Measurements from ENCODE around the gene SYNM. TPM values are rescaled to one million over a fixed set of nuclear protein-coding genes. Genes with fewer than 3 reads are reported as not detected.

Gene SYNM
- total RNA-seq, 1 experiment from 2014 or later: 9.9 TPM

- Histone ChIP-seq H3K36me3 (ENCODE audit: low read depth, low read length) (no peaks in the 10 kb centered on the region; the same call in 1 of the 2 replicates), H3K4me2 (ENCODE audit: low read length) (no peak overlapping the region)
- intact Hi-C loops (cut with micrococcal nuclease): no loop called here
These were observed 62.3 kb downstream of the SYNM start for GRCh38 chr15:99167201-99167600.

GRCh38 chr15:99167640-99168039 is 62.8 kb downstream of the SYNM start:
- H3K9ac ChIP-seq (ENCODE audit: low read length): no peak overlapping the region
- no peak overlapping the region for H3K4me2 ChIP-seq (ENCODE audit: low read length)
- ATAC-seq: no peak
- no peaks in the 10 kb centered on the region for H3F3A ChIP-seq (ENCODE audit: low read length, unreplicated experiment)
- H3K79me2 ChIP-seq (ENCODE audit: low read length): no peaks in the 10 kb centered on the region
- H3K27ac ChIP-seq (ENCODE audit: low read length): no peak overlapping the region
- no peak for TF ChIP-seq CTCF (conservative IDR thresholded peaks at IDR 0.05; ENCODE audit: low read depth, low read length)
- no peak for TF ChIP-seq EZH2phosphoT487 (IDR thresholded peaks at IDR 0.05; ENCODE audit: borderline replicate concordance, low read length)
- no peak for TF ChIP-seq EZH2 (IDR thresholded peaks at IDR 0.05; ENCODE audit: low read length, unreplicated experiment)
- no peaks in the 10 kb centered on the region for H3K4me1 ChIP-seq (ENCODE audit: insufficient read depth, low read length)
- H2AFZ ChIP-seq (ENCODE audit: low read length): no peak overlapping the region
- H3K36me3 ChIP-seq (ENCODE audit: low read depth, low read length): no peaks in the 10 kb centered on the region
- intact Hi-C loops (cut with micrococcal nuclease): no loop called here
- POLR2A ChIA-PET (ENCODE audit: unreplicated experiment): no interaction called here
- no peak overlapping the region for H3K4me3 ChIP-seq (ENCODE audit: low read length)
- H3K9me2 ChIP-seq (replicated peaks; ENCODE audit: low read length): no peaks in the 10 kb centered on the region
- no TSS peak for BruUV-seq (replicated peaks)
- CTCF ChIA-PET: no interaction called here
- no peaks in the 10 kb centered on the region for H4K20me1 ChIP-seq (ENCODE audit: low read length)
- no peaks in the 10 kb centered on the region for H3K27me3 ChIP-seq (ENCODE audit: low read length)
- no peak for DNase-seq
- no peaks in the 10 kb centered on the region for H3K9me3 ChIP-seq (ENCODE audit: low read length)

More at GRCh38 chr15:99167201-99167600, 62.3 kb downstream of the SYNM start:
- Histone ChIP-seq H3K27me3 (ENCODE audit: low read length) (no peaks in the 10 kb centered on the region), H4K20me1 (ENCODE audit: low read length) (no peaks in the 10 kb centered on the region), H3K9ac (ENCODE audit: low read length) (no peak overlapping the region), H3K4me3 (ENCODE audit: low read length) (no peak overlapping the region), H3K4me1 (ENCODE audit: insufficient read depth, low read length) (no peaks in the 10 kb centered on the region), H3K9me2 (replicated peaks; ENCODE audit: low read length) (no peaks in the 10 kb centered on the region), H3K79me2 (ENCODE audit: low read length) (no peaks in the 10 kb centered on the region), H2AFZ (ENCODE audit: low read length) (no peak overlapping the region), H3K27ac (ENCODE audit: low read length) (no peak overlapping the region), H3K9me3 (ENCODE audit: low read length) (no peaks in the 10 kb centered on the region), H3F3A (ENCODE audit: low read length, unreplicated experiment) (no peaks in the 10 kb centered on the region)
- no peak for TF ChIP-seq EZH2phosphoT487 (IDR thresholded peaks at IDR 0.05; ENCODE audit: borderline replicate concordance, low read length)
- TF ChIP-seq EZH2 (IDR thresholded peaks at IDR 0.05; ENCODE audit: low read length, unreplicated experiment): no peak
- TF ChIP-seq CTCF (conservative IDR thresholded peaks at IDR 0.05; ENCODE audit: low read depth, low read length): no peak
- no TSS peak for BruUV-seq (replicated peaks)
- no peak for ATAC-seq
- POLR2A ChIA-PET (ENCODE audit: unreplicated experiment): no interaction called here
- no peak for DNase-seq
- CTCF ChIA-PET: no interaction called here

- ATAC-seq: no peak
- intact Hi-C loops (cut with micrococcal nuclease): no loop called here
- no peaks in the 10 kb centered on the region for H3F3A ChIP-seq (ENCODE audit: low read length, unreplicated experiment)
- no peak overlapping the region for H3K27ac ChIP-seq (ENCODE audit: low read length)
- TF ChIP-seq CTCF (conservative IDR thresholded peaks at IDR 0.05; ENCODE audit: low read depth, low read length): no peak
- TF ChIP-seq EZH2phosphoT487 (IDR thresholded peaks at IDR 0.05; ENCODE audit: borderline replicate concordance, low read length): no peak
- H3K9me2 ChIP-seq (replicated peaks; ENCODE audit: low read length): no peaks in the 10 kb centered on the region
- no peaks in the 10 kb centered on the region for H3K79me2 ChIP-seq (ENCODE audit: low read length)
- no peaks in the 10 kb centered on the region for H3K36me3 ChIP-seq (ENCODE audit: low read depth, low read length)
- H4K20me1 ChIP-seq (ENCODE audit: low read length): no peaks in the 10 kb centered on the region
- H2AFZ ChIP-seq (ENCODE audit: low read length): no peak overlapping the region
- no peak for DNase-seq
- no TSS peak for BruUV-seq (replicated peaks)
- H3K9me3 ChIP-seq (ENCODE audit: low read length): no peaks in the 10 kb centered on the region
- ChIA-PET CTCF (interaction anchor here (0.6 kb wide), 1 partner anchor 86 kb away, joined by 3 read pairs; no protein-coding TSS in a partner anchor), POLR2A (ENCODE audit: unreplicated experiment) (no interaction called here)
- H3K4me2 ChIP-seq (ENCODE audit: low read length): no peak overlapping the region
- no peak overlapping the region for H3K9ac ChIP-seq (ENCODE audit: low read length)
- H3K27me3 ChIP-seq (ENCODE audit: low read length): no peaks in the 10 kb centered on the region
- H3K4me1 ChIP-seq (ENCODE audit: insufficient read depth, low read length): no peaks in the 10 kb centered on the region
- no peak overlapping the region for H3K4me3 ChIP-seq (ENCODE audit: low read length)
These were observed 64.0 kb downstream of the SYNM start for GRCh38 chr15:99168601-99169580.
